Measurements from ENCODE around the gene SOBP. TPM values are rescaled to one million over a fixed set of nuclear protein-coding genes. Genes with fewer than 3 reads are reported as not detected.

SOBP gene
- total RNA-seq, 4 donors from 2014 or later, result 0.26 to 1.5 (median 0.55) TPM

DNA sequence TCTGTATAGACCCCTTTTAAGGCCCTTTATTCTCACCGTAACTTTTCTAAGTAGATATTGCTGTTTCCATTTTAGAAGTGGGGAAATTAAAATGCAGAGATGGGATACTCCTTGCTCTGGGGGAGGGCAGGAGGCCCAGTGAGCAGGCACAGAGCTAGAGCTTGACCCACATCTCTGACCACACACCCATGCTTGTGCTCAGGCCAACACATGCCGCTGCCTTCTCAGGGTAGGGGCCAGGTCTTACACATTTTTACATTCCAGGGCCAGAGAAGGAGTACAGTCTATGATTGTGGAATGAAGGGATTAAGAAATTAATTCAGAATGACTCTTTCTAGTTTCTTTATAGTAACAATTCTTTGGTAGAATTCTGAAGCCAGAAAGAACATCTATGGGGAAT is 104.8 kb downstream of the SOBP start:
- H3K9me3 ChIP-seq, result no peaks in the 10 kb centered on the region
- no peaks in the 10 kb centered on the region for H3K4me1 ChIP-seq
- TF ChIP-seq, protein P1, sequence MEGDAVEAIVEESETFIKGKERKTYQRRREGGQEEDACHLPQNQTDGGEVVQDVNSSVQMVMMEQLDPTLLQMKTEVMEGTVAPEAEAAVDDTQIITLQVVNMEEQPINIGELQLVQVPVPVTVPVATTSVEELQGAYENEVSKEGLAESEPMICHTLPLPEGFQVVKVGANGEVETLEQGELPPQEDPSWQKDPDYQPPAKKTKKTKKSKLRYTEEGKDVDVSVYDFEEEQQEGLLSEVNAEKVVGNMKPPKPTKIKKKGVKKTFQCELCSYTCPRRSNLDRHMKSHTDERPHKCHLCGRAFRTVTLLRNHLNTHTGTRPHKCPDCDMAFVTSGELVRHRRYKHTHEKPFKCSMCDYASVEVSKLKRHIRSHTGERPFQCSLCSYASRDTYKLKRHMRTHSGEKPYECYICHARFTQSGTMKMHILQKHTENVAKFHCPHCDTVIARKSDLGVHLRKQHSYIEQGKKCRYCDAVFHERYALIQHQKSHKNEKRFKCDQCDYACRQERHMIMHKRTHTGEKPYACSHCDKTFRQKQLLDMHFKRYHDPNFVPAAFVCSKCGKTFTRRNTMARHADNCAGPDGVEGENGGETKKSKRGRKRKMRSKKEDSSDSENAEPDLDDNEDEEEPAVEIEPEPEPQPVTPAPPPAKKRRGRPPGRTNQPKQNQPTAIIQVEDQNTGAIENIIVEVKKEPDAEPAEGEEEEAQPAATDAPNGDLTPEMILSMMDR (IDR thresholded peaks at IDR 0.05), result no peak
- TF ChIP-seq POLR2A (IDR thresholded peaks at IDR 0.05), result no peak
- TF ChIP-seq EP300 (IDR thresholded peaks at IDR 0.05), result no peak
- TF ChIP-seq POLR2AphosphoS5 (IDR thresholded peaks at IDR 0.05), result no peak
- 78% methylated on average over 2 of the region's 2 CpGs for WGBS
- no peaks in the 10 kb centered on the region for H3K27me3 ChIP-seq
- DNase-seq (ENCODE audit: low spot score in 2 of 2), result no peak
- H3K36me3 ChIP-seq, result no peaks in the 10 kb centered on the region
- H3K4me3 ChIP-seq, result no peak overlapping the region
- no peak overlapping the region for H3K27ac ChIP-seq

DNA sequence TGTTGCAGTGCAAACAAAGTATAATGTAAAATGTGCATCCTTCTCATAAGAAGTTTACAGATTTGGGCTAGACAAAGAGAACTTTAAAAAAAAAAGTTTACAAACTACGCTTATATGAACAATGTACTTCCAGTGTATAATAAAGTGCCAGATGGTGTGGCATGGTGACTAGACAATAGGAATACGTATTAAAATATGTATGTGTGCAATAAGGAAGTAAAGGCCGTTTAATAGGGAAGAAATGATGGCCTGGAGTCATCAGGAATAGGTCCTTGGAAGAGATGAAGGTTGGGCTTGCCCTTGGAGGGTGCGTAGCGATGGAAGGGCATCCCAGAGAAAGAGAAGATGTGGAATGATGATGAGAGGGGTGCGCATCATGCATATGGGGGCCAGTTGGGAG is 108.2 kb downstream of the SOBP start:
- Histone ChIP-seq H3K9me3 (no peaks in the 10 kb centered on the region), H3K27ac (no peak overlapping the region), H3K27me3 (no peaks in the 10 kb centered on the region), H3K4me3 (no peak overlapping the region), H3K4me1 (peaks cover under 1% of the 10 kb centered on the region), H3K36me3 (no peaks in the 10 kb centered on the region)
- TF ChIP-seq EP300 (IDR thresholded peaks at IDR 0.05) (no peak), POLR2A (IDR thresholded peaks at IDR 0.05) (no peak), POLR2AphosphoS5 (IDR thresholded peaks at IDR 0.05) (no peak)
- TF ChIP-seq, protein P1 (IDR thresholded peaks at IDR 0.05), result no peak
- DNase-seq (ENCODE audit: low spot score in 2 of 2), result no peak
- whole genome bisulfite sequencing, result 96% methylated on average over 6 of the region's 6 CpGs

DNA sequence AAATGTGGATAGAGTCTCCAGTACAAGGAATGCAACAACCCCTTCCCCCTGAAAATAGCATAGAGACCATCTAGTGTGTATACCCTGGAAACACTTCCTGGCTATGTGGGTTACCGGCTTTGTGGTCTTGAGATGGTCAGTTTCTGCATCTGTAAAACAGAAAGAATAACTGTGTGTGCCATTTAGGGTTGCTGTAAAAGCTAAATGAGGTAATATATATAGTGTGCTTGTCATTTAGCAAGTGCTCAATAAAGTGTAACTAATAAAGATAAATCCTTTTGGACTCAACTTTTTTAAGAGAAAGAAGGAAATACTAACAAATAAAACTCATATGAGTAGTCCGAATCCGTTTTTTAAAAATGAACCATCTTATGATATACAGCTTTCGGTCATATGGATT is 109.1 kb downstream of the SOBP start:
- Histone ChIP-seq H3K9me3 (no peaks in the 10 kb centered on the region), H3K36me3 (no peaks in the 10 kb centered on the region), H3K27ac (no peak overlapping the region), H3K4me3 (no peak overlapping the region), H3K27me3 (no peaks in the 10 kb centered on the region), H3K4me1 (peaks cover 5% of the 10 kb centered on the region)
- 90% methylated on average over 4 of the region's 4 CpGs for WGBS
- TF ChIP-seq POLR2AphosphoS5 (IDR thresholded peaks at IDR 0.05), result no peak
- TF ChIP-seq, protein P1 (IDR thresholded peaks at IDR 0.05), result no peak
- TF ChIP-seq POLR2A (IDR thresholded peaks at IDR 0.05), result no peak
- DNase-seq (ENCODE audit: low spot score in 2 of 2), result no peak

DNA sequence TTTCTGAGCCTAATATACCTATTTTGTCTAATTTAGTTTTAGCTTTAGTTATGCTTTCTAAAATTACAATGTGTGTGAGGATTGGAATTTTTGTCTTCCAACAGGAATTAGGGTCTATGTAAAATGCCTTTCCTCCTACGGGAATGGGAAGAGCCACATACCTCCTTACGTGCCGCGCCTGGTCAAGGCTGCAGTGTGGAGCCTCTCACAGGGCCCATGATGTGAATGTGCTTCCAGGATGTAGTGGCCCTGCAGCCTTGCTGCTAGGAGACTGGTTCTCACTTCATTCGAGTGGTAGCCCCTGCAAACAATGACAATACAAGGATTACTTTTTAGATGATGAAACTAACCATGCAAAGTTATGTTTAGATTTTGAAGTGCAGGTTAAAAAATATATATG is 110.2 kb downstream of the SOBP start:
- DNase-seq (ENCODE audit: low spot score in 2 of 2), result no peak

DNA sequence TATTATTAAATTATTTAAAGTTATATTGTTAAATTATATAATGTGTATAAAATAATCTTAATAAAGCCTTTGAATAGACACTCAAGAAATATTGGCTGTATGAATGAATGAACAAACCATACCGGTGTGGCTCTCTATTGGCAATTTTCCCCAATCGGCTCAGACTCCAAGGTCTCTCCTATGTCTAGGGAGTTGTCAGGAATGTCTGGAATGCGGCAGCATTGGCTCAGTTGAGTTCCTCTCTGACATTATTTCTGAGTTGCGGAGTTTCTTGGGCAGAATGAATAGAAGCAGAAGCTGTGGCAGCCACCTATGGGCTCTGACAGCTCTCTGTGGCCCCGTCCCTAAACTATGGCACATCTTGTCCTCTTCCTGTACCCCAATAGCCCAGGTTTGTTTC is 111.0 kb downstream of the SOBP start:
- DNase-seq (ENCODE audit: low spot score in 2 of 2), result no peak
- Histone ChIP-seq H3K27ac (no peak overlapping the region), H3K4me3 (no peak overlapping the region), H3K36me3 (no peaks in the 10 kb centered on the region), H3K27me3 (no peaks in the 10 kb centered on the region), H3K9me3 (no peaks in the 10 kb centered on the region), H3K4me1 (peaks cover 12% of the 10 kb centered on the region)
- WGBS, result 28% methylated on average over 5 of the region's 5 CpGs
- TF ChIP-seq POLR2A (IDR thresholded peaks at IDR 0.05) (no peak), POLR2AphosphoS5 (IDR thresholded peaks at IDR 0.05) (no peak), EP300 (IDR thresholded peaks at IDR 0.05) (no peak)
- TF ChIP-seq, protein P1 (IDR thresholded peaks at IDR 0.05), result no peak

More for the DNA sequence above, 110.2 kb downstream of the SOBP start:
- 91% methylated on average over 5 of the region's 5 CpGs for WGBS
- no peak for TF ChIP-seq EP300 (IDR thresholded peaks at IDR 0.05)
- no peak for TF ChIP-seq POLR2A (IDR thresholded peaks at IDR 0.05)
- TF ChIP-seq POLR2AphosphoS5 (IDR thresholded peaks at IDR 0.05), result no peak
- TF ChIP-seq, protein P1 (IDR thresholded peaks at IDR 0.05), result no peak
- no peak overlapping the region for H3K4me3 ChIP-seq
- no peaks in the 10 kb centered on the region for H3K9me3 ChIP-seq
- no peaks in the 10 kb centered on the region for H3K27me3 ChIP-seq
- H3K36me3 ChIP-seq, result no peaks in the 10 kb centered on the region
- H3K4me1 ChIP-seq, result peaks cover 12% of the 10 kb centered on the region
- H3K27ac ChIP-seq, result no peak overlapping the region
